Tibial nerve (tissue), 4 donors: ENCODE measurements around the gene TSPAN3. TPM values are rescaled to one million over a fixed set of nuclear protein-coding genes. Genes with fewer than 3 reads are reported as not detected.

Experiments
- DNase-seq, 2 donors: peaks; one replicate each; pipeline ENCODE4 v3.0.0-alpha.2; 2019; ENCODE audit warnings: low spot score in 2 of 2
- H3K27ac ChIP-seq, 4 donors: fragments of 200-600 bp; sonication (generic) in 3 of 4; one replicate each; pipeline ENCODE4 v1.5.1; 2017 to 2019; ENCODE audit warnings: mild to moderate bottlenecking in 1 of 4
- H3K27me3 ChIP-seq, 2 donors: fragments of 200-600 bp; sonication (generic) in 1 of 2; one replicate each; pipeline versions ENCODE4 v1.5.1 to v1.6.0; 2017 to 2019
- H3K36me3 ChIP-seq, 3 donors: fragments of 200-600 bp; sonication (generic); one replicate each; pipeline ENCODE4 v1.5.1; 2018 to 2019
- H3K4me1 ChIP-seq, 4 donors: fragments of 200-600 bp; sonication (generic) in 3 of 4; one replicate each; pipeline ENCODE4 v1.5.1; 2017 to 2019
- H3K4me3 ChIP-seq, 4 donors: fragments of 200-600 bp; sonication (generic) in 3 of 4; one replicate each; pipeline ENCODE4 v1.5.1; 2017 to 2019; ENCODE audit warnings: mild to moderate bottlenecking in 1 of 4, moderate library complexity in 1 of 4
- H3K9me3 ChIP-seq, 4 donors: fragments of 200-600 bp; sonication (generic) in 3 of 4; one replicate each; pipeline ENCODE4 v1.5.1; 2017 to 2019
- CTCF ChIP-seq, 5 experiments: fragments of 200-600 bp in 3 of 5; fragments of 450-650 bp in 2 of 5; sonication (generic) in 3 of 5; IDR thresholded peaks; one replicate each; pipeline ENCODE4 v1.5.1; 2016 to 2019; ENCODE audit warnings: antibody characterized with exemption in 5 of 5, mild to moderate bottlenecking in 3 of 5, moderate library complexity in 2 of 5
- EP300 ChIP-seq, 2 donors: sonication (generic); formaldehyde crosslinking; IDR thresholded peaks; one replicate each; pipeline ENCODE4 v1.6.1; 2017; ENCODE audit warnings: antibody characterized with exemption in 2 of 2, mild to moderate bottlenecking in 1 of 2
- POLR2A ChIP-seq, 2 donors: fragments of 450-650 bp; IDR thresholded peaks; one replicate each; pipeline ENCODE4 v1.6.1; 2017; ENCODE audit warnings: antibody characterized with exemption in 2 of 2, mild to moderate bottlenecking in 2 of 2, moderate library complexity in 2 of 2
- WGBS, 2 donors: methylation state at CpG; one replicate each; pipeline ENCODE4 v1.1.5; 2018; 5-methylcytosine and 5-hydroxymethylcytosine counted together
- total RNA-seq, 4 donors: library from RNA; depleted of rRNA; stranded (reverse); fragments of >200 nt; gene quantifications; one replicate each; pipeline ENCODE4 v1.1.0, GENCODE V29; 2016

Gene TSPAN3
- total RNA-seq, 4 donors from 2014 or later: 155 to 229 (median 203) TPM

GRCh38 chr15:77034695-77035489 is 36.0 kb downstream of the TSPAN3 start:
- Histone ChIP-seq H3K4me1 (peaks cover 0 to 47% (median 5%) of the 10 kb centered on the region in 4 donors), H3K9me3 (no peaks in the 10 kb centered on the region), H3K27ac (peak overlapping the region in 1 of 4 donors; percentile 26), H3K4me3 (no peak overlapping the region), H3K36me3 (peaks cover 0 to 16% (median 0%) of the 10 kb centered on the region in 3 donors), H3K27me3 (peaks cover 0 to 4% of the 10 kb centered on the region in 2 donors)
- DNase-seq: peak in 1 of 2 donors; percentile 11
- TF ChIP-seq POLR2A (IDR thresholded peaks at IDR 0.05) (no peak), CTCF (IDR thresholded peaks at IDR 0.05) (peak; percentile 37 to 67 (median 61)), EP300 (IDR thresholded peaks at IDR 0.05) (no peak)
- WGBS, 2 donors: 51 to 62% methylated on average over 11 to 12 of the region's 14 CpGs

- no peak overlapping the region for H3K4me3 ChIP-seq
- peak in 1 of 2 donors; percentile 9 for DNase-seq
- TF ChIP-seq POLR2A (IDR thresholded peaks at IDR 0.05) (no peak), CTCF (IDR thresholded peaks at IDR 0.05) (no peak), EP300 (IDR thresholded peaks at IDR 0.05) (no peak)
- H3K27ac ChIP-seq: no peak overlapping the region
- peaks cover 0 to 48% (median 5%) of the 10 kb centered on the region in 4 donors for H3K4me1 ChIP-seq
- H3K9me3 ChIP-seq: no peaks in the 10 kb centered on the region
- H3K36me3 ChIP-seq: peaks cover 0 to 16% (median 0%) of the 10 kb centered on the region in 3 donors
- H3K27me3 ChIP-seq: peaks cover 0 to 4% of the 10 kb centered on the region in 2 donors
- WGBS, 2 donors: 68 to 77% methylated on average over 13 of the region's 13 CpGs
These were observed 36.9 kb downstream of the TSPAN3 start for GRCh38 chr15:77033729-77034671.

DNA sequence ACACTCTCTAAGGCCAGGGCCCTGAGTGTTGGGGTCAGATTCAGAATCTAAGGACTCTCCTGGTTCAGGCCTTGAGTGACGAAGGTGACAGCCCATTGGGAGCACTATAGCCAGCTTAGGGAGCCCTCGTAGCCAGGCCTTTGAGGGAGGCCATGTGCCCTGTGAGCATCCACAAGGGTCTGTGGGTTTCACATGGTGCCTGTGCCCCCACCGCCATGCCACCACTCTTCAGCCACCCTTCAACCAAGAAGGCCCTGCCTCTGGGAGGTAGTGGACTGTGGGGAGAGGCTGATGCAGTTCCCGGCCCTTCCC is 37.5 kb downstream of the TSPAN3 start:
- Histone ChIP-seq H3K9me3 (no peaks in the 10 kb centered on the region), H3K4me3 (no peak overlapping the region), H3K36me3 (peaks cover 0 to 16% (median 0%) of the 10 kb centered on the region in 3 donors), H3K27me3 (peaks cover 0 to 4% of the 10 kb centered on the region in 2 donors), H3K27ac (no peak overlapping the region), H3K4me1 (peaks cover 0 to 51% (median 5%) of the 10 kb centered on the region in 4 donors)
- WGBS, 2 donors: 86 to 96% methylated on average over 4 of the region's 4 CpGs
- no peak for TF ChIP-seq POLR2A (IDR thresholded peaks at IDR 0.05)
- TF ChIP-seq EP300 (IDR thresholded peaks at IDR 0.05): no peak
- TF ChIP-seq CTCF (IDR thresholded peaks at IDR 0.05): no peak
- DNase-seq: no peak

DNA sequence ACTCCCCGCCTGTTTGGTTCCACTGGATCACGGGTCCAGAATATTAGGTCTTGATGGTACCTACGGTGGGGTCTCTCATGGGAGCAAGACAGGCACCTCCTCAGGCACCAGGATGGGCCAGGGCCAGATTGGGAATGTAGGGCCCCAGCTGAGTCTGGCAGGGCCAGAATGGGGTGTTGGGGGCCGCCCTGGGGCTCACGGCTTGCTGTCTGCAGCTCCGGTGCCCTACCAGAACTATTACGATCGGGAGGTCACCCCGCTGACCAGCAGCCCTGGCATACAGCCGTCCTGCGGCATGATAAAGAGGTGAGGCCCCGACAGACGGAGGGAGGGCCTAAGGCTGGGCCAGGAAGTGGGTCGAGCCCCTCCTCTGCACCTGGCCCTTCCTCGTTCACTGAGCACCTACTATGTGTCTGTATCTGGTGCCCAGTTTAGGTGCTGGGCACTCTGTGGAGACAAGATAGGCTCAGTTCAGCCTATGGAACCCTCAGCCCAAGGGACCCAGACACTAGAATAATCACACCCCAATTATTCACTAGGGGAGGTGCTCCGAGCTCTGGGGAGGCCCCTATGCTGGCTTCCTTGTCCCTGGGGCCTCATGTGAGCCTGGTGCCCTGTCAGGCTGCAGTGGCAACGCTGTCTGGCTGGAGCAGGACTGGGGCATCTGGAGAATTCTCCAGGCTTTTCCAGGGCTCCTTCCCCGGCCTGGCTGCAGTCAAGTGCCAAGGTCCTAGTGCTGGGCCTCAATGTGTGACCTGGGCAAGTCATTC is 38.1 kb downstream of the TSPAN3 start:
- TF ChIP-seq POLR2A (IDR thresholded peaks at IDR 0.05) (no peak), EP300 (IDR thresholded peaks at IDR 0.05) (no peak), CTCF (IDR thresholded peaks at IDR 0.05) (no peak)
- Histone ChIP-seq H3K27me3 (peaks cover 0 to 4% of the 10 kb centered on the region in 2 donors), H3K4me1 (peaks cover 0 to 57% (median 5%) of the 10 kb centered on the region in 4 donors), H3K27ac (no peak overlapping the region), H3K4me3 (no peak overlapping the region), H3K36me3 (peaks cover 0 to 15% (median 0%) of the 10 kb centered on the region in 3 donors), H3K9me3 (no peaks in the 10 kb centered on the region)
- peak in 1 of 2 donors; percentile 8 for DNase-seq
- WGBS, 2 donors: 85 to 90% methylated on average over 9 to 17 of the region's 18 CpGs
